Ammon's horn (tissue), 1 donor: ENCODE measurements around the gene MED16.
A peak's percentile ranks its signal among the peaks of the same experiment; 100 is the strongest.
"Not testable (repeated sequence)": the region's sequence is repeated elsewhere in the genome, so short reads cannot be mapped to it uniquely, and the experiment has no call there.

ENCODE experiments used
- DNase-seq: peaks from one replicate; pipeline ENCODE4 v3.0.0-alpha.2; 2016; ENCODE audit warnings: low spot score

Gene MED16

GRCh38 chr19:911197-912033 lies 18.4 kb upstream of the MED16 start:
- no peak for DNase-seq

- DNase-seq, result no peak
Measured at GRCh38 chr19:907183-907853, 14.3 kb upstream of the MED16 start.

GRCh38 chr19:906480-906879 lies 13.5 kb upstream of the MED16 start:
- no peak for DNase-seq

GRCh38 chr19:904545-904944 lies 11.6 kb upstream of the MED16 start:
- DNase-seq, result no peak

- no peak for DNase-seq
Measured at GRCh38 chr19:903266-903797, 10.3 kb upstream of the MED16 start.

- DNase-seq, result no peak
Measured at GRCh38 chr19:902446-903226, 9.6 kb upstream of the MED16 start.

- no peak for DNase-seq
Measured at GRCh38 chr19:902093-902370, 9.0 kb upstream of the MED16 start.

GRCh38 chr19:901216-902092 lies 8.5 kb upstream of the MED16 start:
- no peak for DNase-seq

- DNase-seq, result no peak
Measured at GRCh38 chr19:900302-901111, 7.5 kb upstream of the MED16 start.

- DNase-seq, result no peak
Measured at GRCh38 chr19:900043-900301, 7.0 kb upstream of the MED16 start.

- no peak for DNase-seq
Measured at GRCh38 chr19:899336-900042, 6.5 kb upstream of the MED16 start.

GRCh38 chr19:898663-899062 lies 5.7 kb upstream of the MED16 start:
- DNase-seq, result peak; percentile 83

- no peak for DNase-seq
Measured at GRCh38 chr19:897442-898039, 4.6 kb upstream of the MED16 start.

- no peak for DNase-seq
Measured at GRCh38 chr19:896999-897398, 4.0 kb upstream of the MED16 start.

GRCh38 chr19:896434-896833 lies 3.4 kb upstream of the MED16 start:
- DNase-seq, result no peak

- DNase-seq, result no peak
Measured at GRCh38 chr19:892243-892893, 619 bp downstream of the MED16 start.

GRCh38 chr19:891421-892200 lies 1.4 kb downstream of the MED16 start:
- DNase-seq, result not testable (repeated sequence)

GRCh38 chr19:890831-891230 lies 2.2 kb downstream of the MED16 start:
- DNase-seq, result no peak
